Stimulated activated CD4-positive, alpha-beta T cell treated with anti-CD3 and anti-CD28 coated beads, Interleukin-2, amount 100 ng/mL, for 48 hours (primary cell): ENCODE measurements around the gene ETFB.
"Not testable (repeated sequence)": the region's sequence is repeated elsewhere in the genome, so short reads cannot be mapped to it uniquely, and the experiment has no call there.

Experiments used
- DNase-seq, 2 donors: peaks; one replicate each; pipeline ENCODE4 v3.0.0-alpha.2; 2020

The ETFB gene

DNA sequence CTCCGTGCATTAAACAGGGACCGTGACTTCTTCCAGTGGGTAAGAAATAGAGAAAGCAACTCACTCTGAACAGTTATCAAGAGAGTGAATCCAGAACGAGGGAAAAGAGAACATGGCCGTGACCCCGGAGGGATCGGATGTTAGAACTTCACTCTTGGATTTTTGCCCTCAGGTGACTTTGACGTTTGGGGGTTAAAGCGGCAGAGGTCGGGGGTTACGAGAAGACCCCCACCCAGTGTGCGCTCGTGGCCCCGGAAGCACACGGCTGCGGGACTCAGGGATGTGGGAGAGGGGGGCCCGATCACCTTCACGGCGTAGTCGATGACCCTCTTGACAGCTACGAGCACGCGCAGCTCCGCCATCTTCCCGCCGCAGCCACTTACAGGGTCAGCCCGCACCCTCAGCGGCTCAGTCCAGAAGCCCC is at the start of gene ETFB:
ETFB (minus strand) TSS at position 424 of the 424 bp plus-strand sequence; CDS start at position 362, 62 bp downstream.
- no peak for DNase-seq

DNA sequence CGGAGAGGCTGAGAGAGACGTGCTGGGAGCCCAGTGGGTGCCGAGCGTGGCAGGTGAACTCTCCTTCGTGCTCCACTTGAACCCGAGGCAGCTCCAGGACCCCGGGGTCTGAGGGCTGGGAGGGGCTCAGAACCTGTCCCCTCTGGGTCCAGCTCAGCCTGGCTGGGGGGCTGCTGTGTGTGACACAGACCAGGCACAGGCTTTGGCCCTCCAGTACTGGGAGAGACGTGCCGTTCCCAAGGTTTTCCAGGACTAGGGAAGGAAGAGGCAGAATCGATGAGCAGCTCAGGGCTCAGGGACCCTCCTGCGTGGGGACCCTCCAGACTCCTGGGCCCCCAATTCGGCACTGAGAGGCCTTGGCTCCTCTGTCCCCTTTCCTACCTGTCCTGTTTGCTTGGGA is 49.0 kb upstream of the ETFB start:
- no peak for DNase-seq

- DNase-seq = no peak
These were observed 45.0 kb upstream of the ETFB start for GRCh38 chr19:51410950-51411748.

DNA sequence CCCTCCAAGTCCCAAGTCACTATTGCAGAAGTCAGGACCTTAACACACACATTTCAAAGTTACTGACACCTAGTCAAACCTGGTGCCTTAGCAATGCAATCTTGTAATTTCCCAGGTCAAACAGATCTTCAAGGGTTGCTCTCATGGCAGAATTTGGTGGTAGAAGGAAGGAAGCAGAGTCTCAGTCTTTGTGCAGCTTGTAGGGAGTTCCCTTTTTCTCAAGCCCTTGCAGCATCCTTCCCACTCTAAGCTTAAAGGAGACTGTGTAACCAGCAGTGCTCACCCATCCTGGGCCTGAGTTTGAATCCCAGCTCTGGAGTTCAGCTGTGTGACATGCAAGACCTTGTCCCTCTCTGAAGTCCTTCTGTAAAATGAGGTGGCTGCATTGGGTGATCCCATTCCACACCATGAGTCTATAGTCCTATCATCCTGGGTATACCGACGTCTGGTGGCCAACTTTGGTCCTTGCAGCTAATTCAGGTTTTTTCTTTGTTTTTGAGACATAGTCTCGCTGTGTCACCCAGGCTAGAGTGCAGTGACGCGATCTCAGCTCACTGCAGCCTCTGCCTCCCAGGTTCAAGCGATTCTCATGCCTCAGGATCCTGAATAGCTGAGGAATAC is 41.4 kb upstream of the ETFB start:
- DNase-seq = no peak

DNA sequence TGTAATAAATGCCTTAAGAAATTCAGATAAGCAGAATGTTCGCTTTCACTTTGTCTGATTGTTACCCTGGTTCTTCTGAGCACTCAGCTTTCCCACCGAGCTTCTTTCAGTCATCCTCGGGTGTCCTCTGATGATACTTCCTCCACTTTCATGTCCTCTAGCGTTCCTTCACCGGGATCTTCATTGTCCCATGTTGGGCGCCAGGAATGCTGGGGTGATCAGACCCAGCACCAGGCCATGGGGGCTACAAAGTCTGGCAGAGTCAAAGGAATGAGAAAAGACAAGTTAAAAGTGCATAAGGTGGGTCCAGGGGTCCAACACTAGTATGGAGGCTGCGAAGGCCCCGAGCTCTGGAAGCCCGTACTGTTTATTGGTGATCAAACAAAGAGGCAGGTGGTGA is 35.9 kb upstream of the ETFB start:
- no peak for DNase-seq

DNA sequence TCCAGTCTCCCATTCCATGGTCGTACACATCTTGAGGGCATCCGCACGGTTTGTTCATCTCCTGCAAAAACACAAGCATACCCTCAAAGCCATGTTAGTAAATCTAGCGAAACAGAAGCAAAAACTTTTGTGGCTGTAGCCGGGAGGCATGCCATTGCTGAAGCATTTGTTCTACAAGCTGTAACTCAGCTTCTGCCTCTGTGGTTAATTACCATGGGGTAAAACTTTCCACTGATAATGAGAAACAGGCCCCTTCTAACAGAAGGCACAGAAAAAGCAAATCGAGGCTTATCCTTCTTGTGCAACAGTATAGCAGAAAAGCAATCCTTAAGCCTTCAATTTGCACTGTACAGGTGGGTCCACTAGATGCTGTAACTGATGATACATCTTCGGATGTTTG is 33.7 kb upstream of the ETFB start:
- not testable (repeated sequence) for DNase-seq

DNA sequence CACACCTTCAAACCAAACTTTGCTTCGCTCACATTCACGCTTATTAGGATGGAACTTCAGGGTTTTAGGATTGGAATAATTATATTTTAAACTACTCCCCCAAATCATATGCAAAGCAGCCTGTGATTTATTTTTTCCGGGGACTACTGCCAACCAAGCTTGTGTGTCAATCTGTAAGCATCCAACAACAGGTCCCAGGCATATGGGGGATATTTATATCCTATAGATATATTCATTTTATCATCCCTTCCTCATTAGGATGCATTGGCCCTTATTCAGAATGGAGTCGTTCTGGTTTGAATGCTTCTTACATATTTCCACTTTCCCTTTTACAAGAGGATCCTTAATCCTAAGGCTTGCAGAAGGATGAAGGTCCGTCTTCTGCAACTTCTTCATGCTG is 33.0 kb upstream of the ETFB start:
- no peak for DNase-seq

- no peak for DNase-seq
These were observed 32.0 kb upstream of the ETFB start for GRCh38 chr19:51398096-51398704.

GRCh38 chr19:51397453-51397852 is 31.3 kb upstream of the ETFB start:
- DNase-seq = not testable (repeated sequence)

- DNase-seq = no peak
These were observed 30.0 kb upstream of the ETFB start for GRCh38 chr19:51396175-51396574.

DNA sequence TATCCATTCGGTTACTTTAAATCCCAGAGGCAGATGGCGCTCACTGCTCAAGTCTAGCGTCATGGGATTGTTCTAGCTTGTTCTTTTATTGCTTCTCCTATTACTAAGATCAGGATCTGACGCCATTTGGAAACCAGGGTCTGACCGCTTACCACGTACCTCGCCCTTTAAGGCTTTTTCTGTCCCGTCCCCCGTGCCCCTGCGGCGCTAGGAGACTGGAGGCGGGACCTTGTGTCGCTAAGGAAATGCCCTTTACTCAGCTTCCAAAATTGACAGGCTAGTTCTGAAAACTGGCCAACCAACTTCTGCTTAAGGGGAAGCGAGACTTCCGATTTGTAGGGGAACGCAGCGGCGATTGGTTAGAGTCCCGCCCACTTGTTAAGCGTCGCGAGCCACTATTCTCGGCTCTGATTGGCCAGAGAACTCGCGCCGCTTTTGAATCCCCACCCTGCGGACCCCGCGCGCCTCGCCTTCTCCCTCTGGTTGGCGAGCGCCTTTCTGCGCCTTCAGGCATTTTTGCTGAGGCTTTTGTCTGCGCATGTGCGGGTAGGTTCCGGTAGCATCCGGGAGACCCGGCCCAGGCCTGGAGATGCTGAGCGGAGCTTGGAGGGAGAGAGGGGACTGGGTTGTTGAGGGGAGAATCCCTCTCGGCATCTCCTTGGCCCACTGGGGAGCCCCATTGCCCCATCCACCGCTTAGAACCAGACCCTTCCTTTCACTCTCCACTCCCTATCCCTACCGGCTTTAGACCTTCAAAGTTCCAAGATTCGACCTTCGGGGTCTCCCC is 28.1 kb upstream of the ETFB start:
- DNase-seq = peak; percentile 90

DNA sequence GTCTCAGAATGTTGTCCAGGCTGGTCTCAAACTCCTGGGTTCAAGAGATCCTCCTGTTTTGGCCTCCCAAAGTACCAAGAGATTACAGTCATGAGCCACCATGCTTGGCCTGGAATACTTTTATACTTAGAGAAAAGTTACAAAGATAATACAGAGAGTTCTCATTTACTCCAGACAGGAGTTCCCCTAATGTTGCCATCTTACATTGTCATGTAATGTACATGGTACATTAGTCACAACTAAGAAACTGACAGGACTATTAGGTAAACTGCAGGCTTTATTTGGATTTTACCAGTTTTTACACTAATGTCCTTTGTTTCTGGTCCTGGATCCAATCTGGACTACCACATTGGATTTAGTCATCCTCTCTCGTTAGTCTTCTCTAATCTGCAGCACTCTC is 26.5 kb upstream of the ETFB start:
- no peak for DNase-seq

DNA sequence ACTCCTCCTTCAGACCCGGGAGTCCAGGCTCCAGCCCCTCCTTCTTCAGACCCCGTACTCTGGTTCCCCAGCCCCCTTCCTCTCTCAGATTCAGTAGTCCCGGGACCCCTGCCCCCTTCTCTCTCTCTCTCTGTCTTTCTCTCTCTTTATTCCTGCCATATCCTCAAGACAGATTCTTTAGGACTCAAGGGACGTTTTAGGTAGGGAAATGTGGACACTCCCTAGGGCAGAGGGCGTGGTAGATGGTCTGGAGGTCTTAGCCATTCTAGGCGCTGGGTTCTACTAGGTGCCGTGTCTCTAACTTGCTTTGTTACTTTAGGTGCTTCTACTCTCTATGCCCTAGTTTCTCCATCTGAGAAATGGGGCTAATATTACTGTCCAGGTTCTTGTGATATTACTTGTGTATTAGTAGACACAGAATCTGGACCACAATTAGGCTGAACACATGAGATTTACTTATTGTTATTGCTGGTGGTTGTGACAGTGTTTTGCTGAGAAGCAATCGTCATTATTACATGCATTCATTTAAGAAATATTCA is 25.0 kb upstream of the ETFB start:
- no peak for DNase-seq

DNA sequence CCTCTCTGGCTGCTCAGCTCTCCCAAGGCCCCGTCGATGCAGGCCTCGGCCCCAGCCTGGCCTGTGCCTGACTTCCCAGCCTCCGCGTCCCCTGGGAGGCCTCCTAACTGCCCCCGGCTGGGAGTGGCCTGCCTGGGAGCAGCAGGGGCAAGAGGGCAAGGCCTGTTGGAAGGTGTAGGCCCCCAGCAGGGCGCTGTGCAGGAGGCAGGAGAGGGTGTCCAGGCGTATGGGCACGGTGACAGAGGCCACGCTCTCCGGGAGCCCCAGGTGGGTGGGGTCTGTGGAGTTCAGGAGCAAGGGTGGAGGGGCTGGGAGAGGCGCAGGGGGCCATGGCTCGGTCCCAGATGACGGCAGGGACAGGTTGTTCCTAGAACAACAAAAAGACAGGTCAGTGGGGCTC is 23.0 kb upstream of the ETFB start:
- no peak for DNase-seq

GRCh38 chr19:51387924-51388389 is 21.8 kb upstream of the ETFB start, which contains the start of gene LIM2:
LIM2 (minus strand) TSS chr19:51387974; CDS start chr19:51387443, 531 bp downstream.
- DNase-seq = no peak

DNA sequence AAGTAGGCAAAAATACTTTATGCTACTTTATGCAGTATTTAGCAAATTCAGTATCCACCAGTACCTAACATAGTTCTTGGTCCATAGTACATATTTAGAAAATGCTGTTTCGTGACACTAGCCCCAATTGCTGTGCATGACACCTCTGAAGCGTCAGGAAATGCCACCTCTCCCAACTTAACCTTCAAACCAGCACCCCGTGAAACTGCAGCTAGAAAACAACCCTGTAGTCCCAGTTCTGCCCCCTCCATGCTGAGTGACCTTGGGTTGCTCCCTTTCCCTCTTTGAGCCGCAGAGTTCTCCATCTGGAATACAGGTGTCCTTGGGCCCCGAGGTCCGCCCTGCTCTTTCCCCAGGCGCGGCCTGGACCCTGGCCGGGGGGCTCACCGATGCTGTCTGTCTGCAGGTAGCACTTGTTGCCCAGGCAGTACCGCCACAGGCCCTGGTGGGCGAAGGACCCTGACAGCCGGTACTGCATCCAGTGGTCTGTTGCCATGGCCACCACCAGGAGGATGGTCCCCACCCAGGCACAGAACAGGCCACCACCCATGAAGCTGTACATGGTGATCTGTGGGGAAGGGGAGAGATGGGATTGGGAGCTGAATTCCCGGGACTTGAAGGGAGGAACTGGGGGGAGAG is 20.8 kb upstream of the ETFB start:
- DNase-seq = no peak

GRCh38 chr19:51382004-51382403 is 15.8 kb upstream of the ETFB start:
- DNase-seq = no peak

DNA sequence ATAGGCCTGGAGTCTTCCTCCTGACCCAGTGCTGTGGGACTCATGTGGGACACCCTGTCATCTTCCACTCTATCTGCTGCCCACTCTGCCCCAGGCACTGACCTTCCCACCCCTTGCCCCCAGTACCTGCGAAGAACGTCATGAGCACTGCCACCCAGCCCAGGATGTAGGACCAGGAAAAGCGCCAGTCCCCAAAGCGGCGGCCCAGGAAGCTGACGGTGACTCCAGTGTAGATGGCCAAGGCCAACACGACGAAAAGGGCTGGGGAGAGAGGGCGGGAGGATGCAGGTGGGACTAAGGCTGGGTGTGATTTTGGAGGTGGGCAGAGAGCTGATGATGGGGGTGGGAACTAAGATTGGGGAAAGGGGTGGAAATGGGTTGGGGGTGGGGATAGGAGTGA is 14.2 kb upstream of the ETFB start:
- no peak for DNase-seq

- DNase-seq = no peak
These were observed 11.2 kb upstream of the ETFB start for GRCh38 chr19:51377422-51377821.

- DNase-seq = no peak
These were observed 9.5 kb upstream of the ETFB start for GRCh38 chr19:51375504-51376221.
